K562 (cell line): Measurements from ENCODE around the gene PFDN2. TPM values are rescaled to one million over a fixed set of nuclear protein-coding genes. Genes with fewer than 3 reads are reported as not detected.

Experiments
- ARID1B ChIP-seq: fragments of 450-650 bp; IDR thresholded peaks from 2 replicates; pipeline ENCODE4 v1.6.1; 2016; ENCODE audit warnings: antibody characterized with exemption, mild to moderate bottlenecking, inconsistent platforms
- BRCA1 ChIP-seq, 2 experiments: fragments of 450-650 bp in 1 of 2; sonication (generic) in 1 of 2; formaldehyde crosslinking in 1 of 2; IDR thresholded peaks; 2 replicates each; pipeline versions ENCODE4 v1.5.0 to v1.6.1; 2017 to 2020; ENCODE audit warnings: mild to moderate bottlenecking in 1 of 2, missing genetic modification reagents in 1 of 2
- CC2D1A ChIP-seq: fragments of 450-650 bp; IDR thresholded peaks from 2 replicates; pipeline ENCODE4 v1.6.1; 2017; ENCODE audit warnings: mild to moderate bottlenecking
- HDGF ChIP-seq: fragments of 450-650 bp; IDR thresholded peaks from 2 replicates; pipeline ENCODE4 v1.6.1; 2016
- KDM5B ChIP-seq: fragments of 200-600 bp; sonication (generic); IDR thresholded peaks from 2 replicates; pipeline ENCODE4 v1.6.1; 2012; ENCODE audit warnings: low read depth, mild to moderate bottlenecking, moderate library complexity, low read length, control low read depth, inconsistent platforms; ENCODE audit not compliant: insufficient replicate concordance
- KLF16 ChIP-seq: IDR thresholded peaks from 2 replicates; pipeline ENCODE4 v1.6.1; 2016; ENCODE audit warnings: antibody characterized with exemption
- MECOM ChIP-seq: fragments of 250-450 bp; sonication (Bioruptor Pico); IDR thresholded peaks from 2 replicates; pipeline ENCODE4 v1.8.0; 2022; ENCODE audit warnings: inconsistent platforms
- NONO ChIP-seq, 2 experiments: fragments of 200-400 bp in 1 of 2; fragments of 450-650 bp in 1 of 2; formaldehyde crosslinking in 1 of 2; IDR thresholded peaks; 2 replicates each; pipeline ENCODE4 v1.6.1; 2017; ENCODE audit warnings: low read depth in 2 of 2, mild to moderate bottlenecking in 2 of 2, moderate library complexity in 2 of 2, low read length in 1 of 2
- PPARD ChIP-seq: fragments of 250-450 bp; sonication (Bioruptor Pico); IDR thresholded peaks from 2 replicates; pipeline ENCODE4 v1.8.0; 2022; ENCODE audit warnings: inconsistent platforms, mild to moderate bottlenecking, moderate library complexity
- RBM14 ChIP-seq: fragments of 200-400 bp; formaldehyde crosslinking; IDR thresholded peaks from 2 replicates; pipeline ENCODE4 v1.6.1; 2018; ENCODE audit warnings: low read depth, mild to moderate bottlenecking, low read length, moderate library complexity, borderline replicate concordance; ENCODE audit not compliant: insufficient read depth
- ZFP1 ChIP-seq: fragments of 450-650 bp; formaldehyde crosslinking; IDR thresholded peaks from 2 replicates; pipeline ENCODE4 v1.4.0; 2020; ENCODE audit warnings: mild to moderate bottlenecking, mixed read lengths
- ZFP36 ChIP-seq: fragments of 150-350 bp; IDR thresholded peaks from 2 replicates; pipeline ENCODE4 v1.6.1; 2018; ENCODE audit warnings: low read length, low read depth; ENCODE audit not compliant: partially characterized antibody
- ZNF830 ChIP-seq: fragments of 250-450 bp; sonication (Bioruptor Pico); IDR thresholded peaks from 2 replicates; pipeline ENCODE4 v1.5.0; 2021; ENCODE audit warnings: mild to moderate bottlenecking
- polyA plus RNA-seq, 8 experiments: library from polyadenylated mRNA; depleted of rRNA in 4 of 8; stranded (reverse) in 5 of 8; unstranded in 3 of 8; fragments of >200 nt; fragmentation: Nextera tagmentation in 2 of 8; fragmentation: Illumina TruSeq in 1 of 8; extraction: Ambion mirVana in 2 of 8; extraction: Trizol in 1 of 8; gene quantifications; 2 replicates each; pipeline versions ENCODE4 v1.2.1 to v1.2.3, GENCODE V29; 2011 to 2014; ENCODE audit warnings: inconsistent platforms in 1 of 8, missing spikeins in 1 of 8
- total RNA-seq, 7 experiments: library from RNA; depleted of rRNA in 6 of 7; stranded (reverse); fragments of >200 nt in 6 of 7; fragmentation: Illumina TruSeq in 2 of 7; extraction: Trizol in 2 of 7; gene quantifications; 2 replicates each; pipeline versions ENCODE4 v1.2.1 to v1.2.3, GENCODE V29; 2011 to 2021; ENCODE audit warnings: low replicate concordance in 1 of 7
- TF ChIP-seq, protein P1 (sequence below): fragments of 250-450 bp; sonication (Bioruptor Pico); IDR thresholded peaks from 2 replicates; pipeline ENCODE4 v1.4.0; 2020; ENCODE audit warnings: mild to moderate bottlenecking
- TF ChIP-seq, protein P2 (sequence below), 2 experiments: IDR thresholded peaks; 2 replicates each; pipeline ENCODE4 v1.6.1; 2012; ENCODE audit warnings: improper control_type of control experiment in 2 of 2, low read depth in 2 of 2, low read length in 2 of 2, borderline replicate concordance in 1 of 2
- TF ChIP-seq, protein P3 (sequence below): fragments of 250-450 bp; sonication (Bioruptor Pico); IDR thresholded peaks from 2 replicates; pipeline ENCODE4 v1.8.0; 2021; ENCODE audit warnings: borderline replicate concordance, mild to moderate bottlenecking, moderate library complexity; ENCODE audit not compliant: poor library complexity, severe bottlenecking
- TF ChIP-seq, protein P4 (sequence below): sonication (generic); formaldehyde crosslinking; IDR thresholded peaks from 2 replicates; pipeline ENCODE4 v1.8.1; 2022; ENCODE audit warnings: missing genetic modification reagents
- TF ChIP-seq, protein P5 (sequence below): fragments of 250-450 bp; sonication (Bioruptor Pico); IDR thresholded peaks from 2 replicates; pipeline ENCODE4 v1.8.0; 2022; ENCODE audit warnings: inconsistent platforms

PFDN2 gene
- total and polyA plus RNA-seq, 9 of the 15 experiments (the other 6 are each of a cell fraction or from before 2014, with no cell fraction given): 50.2 to 361 (median 144) TPM

DNA sequence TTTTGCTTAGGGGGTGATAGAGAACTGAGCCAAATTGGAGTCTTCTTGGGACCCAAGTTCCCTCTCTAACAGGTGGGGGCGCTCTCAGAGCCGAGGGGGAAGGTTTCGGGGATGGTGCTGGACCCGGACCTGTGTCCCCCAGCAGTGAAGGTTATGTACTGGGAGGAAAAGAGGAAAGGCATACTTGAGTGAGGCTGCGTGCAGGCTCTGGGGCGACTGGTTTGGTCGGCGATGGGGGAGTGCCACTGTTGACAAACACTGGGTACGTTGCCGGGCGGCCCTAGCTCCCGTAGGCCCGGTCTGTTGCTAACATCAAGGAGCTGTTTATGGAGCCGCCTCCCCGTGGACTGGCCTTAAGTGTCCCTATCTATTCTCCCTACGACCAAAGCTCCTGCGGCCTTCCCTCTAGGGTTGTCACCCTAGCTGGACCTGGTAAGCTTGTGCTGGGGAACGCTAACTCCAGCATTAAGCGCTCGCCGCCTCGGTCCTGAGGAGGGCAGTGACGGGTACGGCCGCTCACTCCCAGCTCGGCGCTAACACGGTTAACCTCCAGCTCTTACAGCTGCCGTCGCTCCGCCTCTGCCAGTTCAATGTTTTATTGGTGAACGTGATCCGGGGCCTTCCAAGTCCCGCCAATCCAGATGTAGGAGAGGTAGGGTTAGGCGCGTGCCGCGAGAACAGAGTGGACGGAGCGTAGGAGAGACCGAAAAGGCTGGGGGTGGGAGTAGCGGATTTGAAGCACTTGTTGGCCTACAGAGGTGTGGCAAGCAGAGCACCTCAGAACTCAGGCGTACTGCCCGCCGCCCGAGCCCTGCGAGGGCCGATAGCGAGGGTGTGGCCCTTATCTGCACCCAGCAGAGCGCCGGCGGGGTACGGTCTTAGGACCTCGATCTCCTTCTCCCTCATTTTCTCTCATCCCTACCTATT, 48.2 kb upstream of the PFDN2 start, which contains the start of gene PPOX (continued):
- TF ChIP-seq, protein P1, sequence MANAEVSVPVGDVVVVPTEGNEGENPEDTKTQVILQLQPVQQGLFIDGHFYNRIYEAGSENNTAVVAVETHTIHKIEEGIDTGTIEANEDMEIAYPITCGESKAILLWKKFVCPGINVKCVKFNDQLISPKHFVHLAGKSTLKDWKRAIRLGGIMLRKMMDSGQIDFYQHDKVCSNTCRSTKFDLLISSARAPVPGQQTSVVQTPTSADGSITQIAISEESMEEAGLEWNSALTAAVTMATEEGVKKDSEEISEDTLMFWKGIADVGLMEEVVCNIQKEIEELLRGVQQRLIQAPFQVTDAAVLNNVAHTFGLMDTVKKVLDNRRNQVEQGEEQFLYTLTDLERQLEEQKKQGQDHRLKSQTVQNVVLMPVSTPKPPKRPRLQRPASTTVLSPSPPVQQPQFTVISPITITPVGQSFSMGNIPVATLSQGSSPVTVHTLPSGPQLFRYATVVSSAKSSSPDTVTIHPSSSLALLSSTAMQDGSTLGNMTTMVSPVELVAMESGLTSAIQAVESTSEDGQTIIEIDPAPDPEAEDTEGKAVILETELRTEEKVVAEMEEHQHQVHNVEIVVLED (CRISPR knock-in tag): no peak
- TF ChIP-seq HDGF (no peak), CC2D1A (peak; percentile 98), MECOM (CRISPR knock-in tag) (no peak), BRCA1 (IDR thresholded peaks at IDR 0.05) (no peak), BRCA1 (CRISPR knock-in tag; IDR thresholded peaks at IDR 0.05) (no peak), ZFP36 (no peak), ZNF830 (CRISPR knock-in tag) (no peak), PPARD (CRISPR knock-in tag) (no peak), ARID1B (peak; percentile 100), KLF16 (peak; percentile 97), ZFP1 (CRISPR knock-in tag) (0 out of 2 replicates have a peak, but pooled peaks have one; percentile 3), KDM5B (peak; percentile 92), NONO (IDR thresholded peaks at IDR 0.05; ENCODE audit: low read depth in 2 of 2, low read length in 1 of 2) (peak in 1 of 2 experiments; percentile 87; a peak in 2 of 4 replicates), RBM14 (no peak)
- TF ChIP-seq, protein P2, sequence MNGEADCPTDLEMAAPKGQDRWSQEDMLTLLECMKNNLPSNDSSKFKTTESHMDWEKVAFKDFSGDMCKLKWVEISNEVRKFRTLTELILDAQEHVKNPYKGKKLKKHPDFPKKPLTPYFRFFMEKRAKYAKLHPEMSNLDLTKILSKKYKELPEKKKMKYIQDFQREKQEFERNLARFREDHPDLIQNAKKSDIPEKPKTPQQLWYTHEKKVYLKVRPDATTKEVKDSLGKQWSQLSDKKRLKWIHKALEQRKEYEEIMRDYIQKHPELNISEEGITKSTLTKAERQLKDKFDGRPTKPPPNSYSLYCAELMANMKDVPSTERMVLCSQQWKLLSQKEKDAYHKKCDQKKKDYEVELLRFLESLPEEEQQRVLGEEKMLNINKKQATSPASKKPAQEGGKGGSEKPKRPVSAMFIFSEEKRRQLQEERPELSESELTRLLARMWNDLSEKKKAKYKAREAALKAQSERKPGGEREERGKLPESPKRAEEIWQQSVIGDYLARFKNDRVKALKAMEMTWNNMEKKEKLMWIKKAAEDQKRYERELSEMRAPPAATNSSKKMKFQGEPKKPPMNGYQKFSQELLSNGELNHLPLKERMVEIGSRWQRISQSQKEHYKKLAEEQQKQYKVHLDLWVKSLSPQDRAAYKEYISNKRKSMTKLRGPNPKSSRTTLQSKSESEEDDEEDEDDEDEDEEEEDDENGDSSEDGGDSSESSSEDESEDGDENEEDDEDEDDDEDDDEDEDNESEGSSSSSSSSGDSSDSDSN (IDR thresholded peaks at IDR 0.05; ENCODE audit: borderline replicate concordance in 1 of 2, low read depth in 2 of 2, low read length in 2 of 2): peak; percentile 83 to 91; a peak in 3 of 4 replicates
- TF ChIP-seq, protein P3, sequence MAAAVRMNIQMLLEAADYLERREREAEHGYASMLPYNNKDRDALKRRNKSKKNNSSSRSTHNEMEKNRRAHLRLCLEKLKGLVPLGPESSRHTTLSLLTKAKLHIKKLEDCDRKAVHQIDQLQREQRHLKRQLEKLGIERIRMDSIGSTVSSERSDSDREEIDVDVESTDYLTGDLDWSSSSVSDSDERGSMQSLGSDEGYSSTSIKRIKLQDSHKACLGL (CRISPR knock-in tag): no peak
- TF ChIP-seq, protein P4, sequence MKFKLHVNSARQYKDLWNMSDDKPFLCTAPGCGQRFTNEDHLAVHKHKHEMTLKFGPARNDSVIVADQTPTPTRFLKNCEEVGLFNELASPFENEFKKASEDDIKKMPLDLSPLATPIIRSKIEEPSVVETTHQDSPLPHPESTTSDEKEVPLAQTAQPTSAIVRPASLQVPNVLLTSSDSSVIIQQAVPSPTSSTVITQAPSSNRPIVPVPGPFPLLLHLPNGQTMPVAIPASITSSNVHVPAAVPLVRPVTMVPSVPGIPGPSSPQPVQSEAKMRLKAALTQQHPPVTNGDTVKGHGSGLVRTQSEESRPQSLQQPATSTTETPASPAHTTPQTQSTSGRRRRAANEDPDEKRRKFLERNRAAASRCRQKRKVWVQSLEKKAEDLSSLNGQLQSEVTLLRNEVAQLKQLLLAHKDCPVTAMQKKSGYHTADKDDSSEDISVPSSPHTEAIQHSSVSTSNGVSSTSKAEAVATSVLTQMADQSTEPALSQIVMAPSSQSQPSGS (CRISPR knock-in tag): no peak
- TF ChIP-seq, protein P5, sequence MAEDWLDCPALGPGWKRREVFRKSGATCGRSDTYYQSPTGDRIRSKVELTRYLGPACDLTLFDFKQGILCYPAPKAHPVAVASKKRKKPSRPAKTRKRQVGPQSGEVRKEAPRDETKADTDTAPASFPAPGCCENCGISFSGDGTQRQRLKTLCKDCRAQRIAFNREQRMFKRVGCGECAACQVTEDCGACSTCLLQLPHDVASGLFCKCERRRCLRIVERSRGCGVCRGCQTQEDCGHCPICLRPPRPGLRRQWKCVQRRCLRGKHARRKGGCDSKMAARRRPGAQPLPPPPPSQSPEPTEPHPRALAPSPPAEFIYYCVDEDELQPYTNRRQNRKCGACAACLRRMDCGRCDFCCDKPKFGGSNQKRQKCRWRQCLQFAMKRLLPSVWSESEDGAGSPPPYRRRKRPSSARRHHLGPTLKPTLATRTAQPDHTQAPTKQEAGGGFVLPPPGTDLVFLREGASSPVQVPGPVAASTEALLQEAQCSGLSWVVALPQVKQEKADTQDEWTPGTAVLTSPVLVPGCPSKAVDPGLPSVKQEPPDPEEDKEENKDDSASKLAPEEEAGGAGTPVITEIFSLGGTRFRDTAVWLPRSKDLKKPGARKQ (CRISPR knock-in tag): no peak
